IMR-90 (cell line): ENCODE data around the gene FMN1.

Experiments
- BHLHE40 ChIP-seq: fragments of 150-350 bp; IDR thresholded peaks from 2 replicates; pipeline ENCODE4 v1.6.1; 2016; ENCODE audit warnings: mild to moderate bottlenecking, low read depth, low read length
- CEBPB ChIP-seq: IDR thresholded peaks from 2 replicates; pipeline ENCODE4 v1.6.1; 2012; ENCODE audit warnings: low read depth, low read length, improper control_type of control experiment
- CHD1 ChIP-seq: IDR thresholded peaks from 2 replicates; pipeline ENCODE4 v1.6.1; 2012; ENCODE audit warnings: low read depth, low read length, improper control_type of control experiment
- MAFK ChIP-seq: IDR thresholded peaks from 2 replicates; pipeline ENCODE4 v1.6.1; 2012; ENCODE audit warnings: low read depth, low read length, improper control_type of control experiment
- POLR2A ChIP-seq: IDR thresholded peaks from 2 replicates; pipeline ENCODE4 v1.6.1; 2012; ENCODE audit warnings: mild to moderate bottlenecking, low read depth, low read length
- RAD21 ChIP-seq: IDR thresholded peaks from 2 replicates; pipeline ENCODE4 v1.6.1; 2012; ENCODE audit warnings: low read length, improper control_type of control experiment
- SMC3 ChIP-seq: fragments of 150-350 bp; IDR thresholded peaks from 2 replicates; pipeline ENCODE4 v1.6.1; 2016; ENCODE audit warnings: low read depth, mild to moderate bottlenecking, antibody characterized with exemption, low read length, moderate library complexity
- TF ChIP-seq, protein P1 (sequence below): conservative IDR thresholded peaks from 2 replicates; pipeline ENCODE4 v1.5.1; 2012; ENCODE audit warnings: mild to moderate bottlenecking, low read depth, low read length, improper control_type of control experiment
- TF ChIP-seq, protein P2 (sequence below): fragments of 150-350 bp; IDR thresholded peaks from 2 replicates; pipeline ENCODE4 v1.6.1; 2017; ENCODE audit warnings: mild to moderate bottlenecking, antibody characterized with exemption, low read length, low read depth

DNA sequence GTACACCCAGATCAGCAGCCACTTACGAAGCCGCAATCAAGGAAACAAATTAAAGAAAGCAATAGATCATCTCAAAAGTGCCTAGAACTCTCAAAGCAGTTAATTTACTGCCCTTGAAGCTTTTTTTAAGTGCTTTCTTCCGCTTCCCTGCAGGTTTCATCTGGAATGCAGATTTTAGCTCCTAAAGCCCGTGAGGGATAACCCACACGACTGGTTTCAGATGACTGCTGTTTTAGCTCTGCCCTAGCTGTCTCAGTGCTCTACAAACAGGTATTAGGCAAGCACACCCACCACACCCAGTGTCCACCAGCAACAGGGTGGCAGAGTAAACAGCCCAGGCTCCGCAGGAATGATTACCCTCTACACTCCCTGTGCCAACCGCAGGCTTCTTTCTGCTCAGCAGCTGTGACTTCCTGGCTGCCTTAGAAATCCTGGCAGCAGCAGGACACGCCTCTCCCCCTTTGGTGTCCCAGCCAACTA, 126.0 kb downstream of the FMN1 start:
- TF ChIP-seq, protein P1, sequence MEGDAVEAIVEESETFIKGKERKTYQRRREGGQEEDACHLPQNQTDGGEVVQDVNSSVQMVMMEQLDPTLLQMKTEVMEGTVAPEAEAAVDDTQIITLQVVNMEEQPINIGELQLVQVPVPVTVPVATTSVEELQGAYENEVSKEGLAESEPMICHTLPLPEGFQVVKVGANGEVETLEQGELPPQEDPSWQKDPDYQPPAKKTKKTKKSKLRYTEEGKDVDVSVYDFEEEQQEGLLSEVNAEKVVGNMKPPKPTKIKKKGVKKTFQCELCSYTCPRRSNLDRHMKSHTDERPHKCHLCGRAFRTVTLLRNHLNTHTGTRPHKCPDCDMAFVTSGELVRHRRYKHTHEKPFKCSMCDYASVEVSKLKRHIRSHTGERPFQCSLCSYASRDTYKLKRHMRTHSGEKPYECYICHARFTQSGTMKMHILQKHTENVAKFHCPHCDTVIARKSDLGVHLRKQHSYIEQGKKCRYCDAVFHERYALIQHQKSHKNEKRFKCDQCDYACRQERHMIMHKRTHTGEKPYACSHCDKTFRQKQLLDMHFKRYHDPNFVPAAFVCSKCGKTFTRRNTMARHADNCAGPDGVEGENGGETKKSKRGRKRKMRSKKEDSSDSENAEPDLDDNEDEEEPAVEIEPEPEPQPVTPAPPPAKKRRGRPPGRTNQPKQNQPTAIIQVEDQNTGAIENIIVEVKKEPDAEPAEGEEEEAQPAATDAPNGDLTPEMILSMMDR: no peak
- TF ChIP-seq POLR2A: no peak
- no peak for TF ChIP-seq CEBPB
- no peak for TF ChIP-seq BHLHE40
- no peak for TF ChIP-seq CHD1
- TF ChIP-seq, protein P2, sequence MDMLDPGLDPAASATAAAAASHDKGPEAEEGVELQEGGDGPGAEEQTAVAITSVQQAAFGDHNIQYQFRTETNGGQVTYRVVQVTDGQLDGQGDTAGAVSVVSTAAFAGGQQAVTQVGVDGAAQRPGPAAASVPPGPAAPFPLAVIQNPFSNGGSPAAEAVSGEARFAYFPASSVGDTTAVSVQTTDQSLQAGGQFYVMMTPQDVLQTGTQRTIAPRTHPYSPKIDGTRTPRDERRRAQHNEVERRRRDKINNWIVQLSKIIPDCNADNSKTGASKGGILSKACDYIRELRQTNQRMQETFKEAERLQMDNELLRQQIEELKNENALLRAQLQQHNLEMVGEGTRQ: no peak
- TF ChIP-seq RAD21: no peak
- no peak for TF ChIP-seq SMC3
- no peak for TF ChIP-seq MAFK
